Spleen (tissue), 7 donors: ENCODE data around the gene HUS1.

ENCODE experiments used
- POLR2A ChIP-seq, 3 donors: fragments of 450-650 bp; IDR thresholded peaks; one replicate each; pipeline ENCODE4 v1.5.1; 2017; ENCODE audit warnings: antibody characterized with exemption in 3 of 3, mild to moderate bottlenecking in 1 of 3
- POLR2AphosphoS5 ChIP-seq, 3 donors: sonication (generic); formaldehyde crosslinking; IDR thresholded peaks; one replicate each; pipeline ENCODE4 v1.5.1; 2017; ENCODE audit warnings: antibody characterized with exemption in 3 of 3
- TF ChIP-seq, protein P1 (sequence below), 11 experiments: fragments of 200-600 bp in 7 of 11; fragments of 450-650 bp in 4 of 11; sonication (generic) in 4 of 11; IDR thresholded peaks in 8 of 11; conservative IDR thresholded peaks in 3 of 11; 1 replicate in 7 of 11; 2 replicates in 4 of 11; pipeline versions ENCODE4 v1.4.0 to v1.8.0; 2016 to 2021; ENCODE audit warnings: antibody characterized with exemption in 11 of 11, inconsistent platforms in 4 of 11, mild to moderate bottlenecking in 1 of 11
- donor health status: DM: no; HTN: no; CAD: no; lungs with moderate emphysema.
- donor health status: DM: no; HTN: no; CAD: no.
- donor health status: DM: no; HTN: no; CAD: no.

DNA sequence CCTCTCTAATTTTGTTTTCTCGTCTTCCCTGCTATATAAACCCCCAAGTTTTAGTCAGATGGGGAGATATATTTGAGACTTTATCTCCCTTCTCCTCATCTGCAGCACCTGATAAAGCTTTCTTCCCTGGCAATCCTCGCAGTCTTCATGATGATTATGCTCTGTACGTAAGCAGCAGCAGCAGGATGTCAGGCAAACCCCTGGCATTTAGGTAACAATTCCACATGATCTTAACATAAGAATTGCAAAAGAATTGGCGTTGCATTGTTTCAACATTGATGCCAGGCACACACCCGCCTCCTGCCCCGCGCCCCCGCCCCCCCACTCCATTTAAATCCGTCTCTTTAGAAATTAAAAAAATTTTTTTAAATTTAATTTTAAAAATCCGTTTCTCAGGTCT, 37.3 kb downstream of the HUS1 start:
- TF ChIP-seq, protein P1, sequence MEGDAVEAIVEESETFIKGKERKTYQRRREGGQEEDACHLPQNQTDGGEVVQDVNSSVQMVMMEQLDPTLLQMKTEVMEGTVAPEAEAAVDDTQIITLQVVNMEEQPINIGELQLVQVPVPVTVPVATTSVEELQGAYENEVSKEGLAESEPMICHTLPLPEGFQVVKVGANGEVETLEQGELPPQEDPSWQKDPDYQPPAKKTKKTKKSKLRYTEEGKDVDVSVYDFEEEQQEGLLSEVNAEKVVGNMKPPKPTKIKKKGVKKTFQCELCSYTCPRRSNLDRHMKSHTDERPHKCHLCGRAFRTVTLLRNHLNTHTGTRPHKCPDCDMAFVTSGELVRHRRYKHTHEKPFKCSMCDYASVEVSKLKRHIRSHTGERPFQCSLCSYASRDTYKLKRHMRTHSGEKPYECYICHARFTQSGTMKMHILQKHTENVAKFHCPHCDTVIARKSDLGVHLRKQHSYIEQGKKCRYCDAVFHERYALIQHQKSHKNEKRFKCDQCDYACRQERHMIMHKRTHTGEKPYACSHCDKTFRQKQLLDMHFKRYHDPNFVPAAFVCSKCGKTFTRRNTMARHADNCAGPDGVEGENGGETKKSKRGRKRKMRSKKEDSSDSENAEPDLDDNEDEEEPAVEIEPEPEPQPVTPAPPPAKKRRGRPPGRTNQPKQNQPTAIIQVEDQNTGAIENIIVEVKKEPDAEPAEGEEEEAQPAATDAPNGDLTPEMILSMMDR (IDR thresholded peaks at IDR 0.05 in 8 of 11, conservative IDR thresholded peaks at IDR 0.05 in 3 of 11) = no peak
- no peak for TF ChIP-seq POLR2AphosphoS5 (IDR thresholded peaks at IDR 0.05)
- no peak for TF ChIP-seq POLR2A (IDR thresholded peaks at IDR 0.05)
